GM12878 (cell line): Measurements from ENCODE around the gene CA9. TPM values are rescaled to one million over a fixed set of nuclear protein-coding genes. Genes with fewer than 3 reads are reported as not detected.

Source experiments
- ATAC-seq: fragments of 200-7000 bp; cut with Tn5 transposase; 3 replicates; pipeline ENCODE4 v1.9.1; 2020; ENCODE audit warnings: mild to moderate bottlenecking, moderate library complexity
- BruUV-seq: library from RNA; stranded (reverse); fragments of 400-500 nt; replicated peaks from 2 replicates; lab custom pipeline; 2021; lab: Mats Ljungman, UMichigan
- CTCF ChIA-PET: fragments of 300-600 bp; sonication (Branson Sonifier 250); formaldehyde crosslinking; extraction: SDS; loops from one replicate; lab custom pipeline; 2021; ENCODE audit warnings: inconsistent platforms; lab: Yijun Ruan, JAX
- POLR2A ChIA-PET: fragments of 350-600 bp; formaldehyde crosslinking; extraction: SDS; loops from one replicate; lab custom pipeline; 2021; ENCODE audit warnings: inconsistent platforms; lab: Charles Lee
- RAD21 ChIA-PET: fragments of 300-600 bp; sonication (Branson Sonifier 250); formaldehyde crosslinking; loops from one replicate; lab custom pipeline; 2023; ENCODE audit warnings: antibody characterized with exemption; ENCODE audit not compliant: unreplicated experiment; lab: Charles Lee
- SMC1A ChIA-PET: fragments of 300-600 bp; sonication (Branson Sonifier 250); formaldehyde crosslinking; loops from one replicate; lab custom pipeline; 2023; ENCODE audit not compliant: unreplicated experiment, uncharacterized antibody; lab: Charles Lee
- DNase-seq: peaks from one replicate; pipeline ENCODE4 v3.0.0-alpha.2; 2011; ENCODE audit warnings: low read depth, low spot score
- FAIRE-seq: peaks from 3 replicates; lab custom pipeline; 2011; peaks lifted over from hg19 to GRCh38; lab: Jason Lieb, UNC
- H2AFZ ChIP-seq: 2 replicates; pipeline ENCODE4 v1.6.0; 2011; ENCODE audit warnings: low read depth, low read length, control low read depth; ENCODE audit not compliant: control insufficient read depth
- H3K27ac ChIP-seq: 2 replicates; pipeline ENCODE4 v1.5.1; 2011; ENCODE audit warnings: control low read depth; ENCODE audit not compliant: control insufficient read depth, insufficient read depth
- H3K27me3 ChIP-seq, 2 experiments: replicated peaks in 1 of 2; 2 replicates each; pipeline versions ENCODE4 v1.6.0 to v1.6.1; 2011; ENCODE audit warnings: low read length in 1 of 2; ENCODE audit not compliant: control insufficient read depth in 2 of 2, insufficient read depth in 2 of 2
- H3K36me3 ChIP-seq, 2 experiments: 2 replicates each; pipeline ENCODE4 v1.5.1; 2011; ENCODE audit warnings: low read length in 1 of 2; ENCODE audit not compliant: control insufficient read depth in 2 of 2, insufficient read depth in 2 of 2
- H3K4me1 ChIP-seq: 2 replicates; pipeline ENCODE4 v1.6.1; 2011; ENCODE audit warnings: mild to moderate bottlenecking, low read length, moderate library complexity, mixed read lengths; ENCODE audit not compliant: control insufficient read depth, insufficient read depth
- H3K4me2 ChIP-seq: 2 replicates; pipeline ENCODE4 v1.6.0; 2011; ENCODE audit warnings: control low read depth; ENCODE audit not compliant: control insufficient read depth, insufficient read depth
- H3K4me3 ChIP-seq: fragments of 200-600 bp; sonication (generic); 2 replicates; pipeline ENCODE4 v1.5.1; 2016
- H3K79me2 ChIP-seq: 2 replicates; pipeline ENCODE4 v1.6.0; 2011; ENCODE audit warnings: low read length; ENCODE audit not compliant: control insufficient read depth, insufficient read depth
- H3K9ac ChIP-seq: 2 replicates; pipeline ENCODE4 v1.8.0; 2011; ENCODE audit warnings: low read length, control low read depth, mixed read lengths; ENCODE audit not compliant: control insufficient read depth, insufficient read depth
- H3K9me3 ChIP-seq: replicated peaks from 3 replicates; pipeline ENCODE4 v1.5.1; 2011; ENCODE audit warnings: mild to moderate bottlenecking, low read length; ENCODE audit not compliant: control insufficient read depth, insufficient read depth
- H4K20me1 ChIP-seq: 2 replicates; pipeline ENCODE4 v1.6.0; 2011; ENCODE audit not compliant: control insufficient read depth, insufficient read depth
- ASH2L ChIP-seq: fragments of 300-600, 200-600 bp; sonication (generic); IDR thresholded peaks from 2 replicates; pipeline ENCODE4 v1.6.1; 2017; ENCODE audit warnings: low read depth, mild to moderate bottlenecking, borderline replicate concordance
- E2F4 ChIP-seq: IDR thresholded peaks from 2 replicates; pipeline ENCODE4 v1.6.1; 2012; ENCODE audit warnings: low read depth, low read length, improper control_type of control experiment
- FOXM1 ChIP-seq: IDR thresholded peaks from 2 replicates; pipeline ENCODE4 v1.6.1; 2012; ENCODE audit warnings: low read depth, mild to moderate bottlenecking, inconsistent platforms, low read length, moderate library complexity
- NFXL1 ChIP-seq: fragments of 450-650 bp; IDR thresholded peaks from 2 replicates; pipeline ENCODE4 v1.6.1; 2017; ENCODE audit warnings: antibody characterized with exemption, mild to moderate bottlenecking, borderline replicate concordance
- RUNX3 ChIP-seq: IDR thresholded peaks from 2 replicates; pipeline ENCODE4 v1.6.1; 2012; ENCODE audit warnings: low read length, inconsistent platforms
- SUZ12 ChIP-seq: fragments of 200-600 bp; sonication (generic); IDR thresholded peaks from one replicate; pipeline ENCODE4 v1.6.1; 2018; ENCODE audit warnings: antibody characterized with exemption, mild to moderate bottlenecking; ENCODE audit not compliant: unreplicated experiment
- WGBS: methylation state at CpG from one replicate; pipeline ENCODE4 v1.1.6; 2016; ENCODE audit warnings: low lambda C conversion rate; ENCODE audit not compliant: insufficient replicate concordance, insufficient coverage; ENCODE audit errors: missing lambda C conversion rate; 5-methylcytosine and 5-hydroxymethylcytosine counted together
- in situ Hi-C: fragments of 300-500 bp; cut with MboI; formaldehyde crosslinking; loops from 9 replicates; pipeline ENCODE4 v1.14.3; 2018; ENCODE audit warnings: mixed read lengths
- intact Hi-C: fragments of 100-400 bp; cut with micrococcal nuclease; formaldehyde crosslinking; loops from one replicate; pipeline ENCODE4 v1.14.2; 2022; ENCODE audit not compliant: unreplicated experiment
- polyA plus RNA-seq, 11 experiments: library from polyadenylated mRNA; depleted of rRNA in 4 of 11; unstranded in 6 of 11; stranded (reverse) in 5 of 11; fragments of >200 nt; fragmentation: Nextera tagmentation in 4 of 11; fragmentation: Illumina TruSeq in 1 of 11; extraction: Ambion mirVana in 4 of 11; extraction: Trizol in 1 of 11; gene quantifications; 1 replicate in 1 of 11; 2 replicates in 10 of 11; pipeline versions ENCODE4 v1.2.1 to v1.2.3, GENCODE V29; 2011 to 2016; ENCODE audit warnings: inconsistent platforms in 2 of 11, missing spikeins in 2 of 11, low read depth in 1 of 11
- total RNA-seq, 4 experiments: library from RNA; depleted of rRNA in 3 of 4; stranded (reverse); fragments of >200 nt in 3 of 4; fragmentation: Illumina TruSeq in 1 of 4; extraction: Trizol in 1 of 4; gene quantifications; 2 replicates each; pipeline versions ENCODE4 v1.2.1 to v1.2.3, GENCODE V29; 2013 to 2021

Gene CA9
- total and polyA plus RNA-seq, 10 of the 15 experiments (the other 5 are each of a cell fraction or from before 2014, with no cell fraction given) = 0.53 to 6.6 (median 1.2) TPM

- H3K4me3 ChIP-seq = no peak overlapping the region
Observed at GRCh38 chr9:35711501-35712428, 38.0 kb downstream of the CA9 start.

More at GRCh38 chr9:35711501-35712428, 38.0 kb downstream of the CA9 start:
- peak; percentile 61 for FAIRE-seq
- DNase-seq = no peak
- BruUV-seq = no TSS peak
- intact Hi-C loops = no loop called here
- Histone ChIP-seq H3K4me1 (peaks cover 14% of the 10 kb centered on the region), H3K79me2 (no peaks in the 10 kb centered on the region)
- no peak for TF ChIP-seq NFXL1
- TF ChIP-seq FOXM1 = no peak
- TF ChIP-seq RUNX3 = peak; percentile 31; the same call in 1 of the 2 replicates
- TF ChIP-seq SUZ12 = no peak
- no peak for TF ChIP-seq E2F4
- no peak for TF ChIP-seq ASH2L
- TF ChIP-seq, all 136 proteins: peak for 1
- Histone ChIP-seq H3K9me3 (no peaks in the 10 kb centered on the region), H3K27ac (no peak overlapping the region), H3K4me2 (no peak overlapping the region), H2AFZ (no peak overlapping the region), H3K27me3 (no peaks in the 10 kb centered on the region), H3K9ac (no peak overlapping the region), H3K36me3 (peaks cover 47 to 48% of the 10 kb centered on the region in 2 experiments), H4K20me1 (no peaks in the 10 kb centered on the region)
- peak; percentile 70 for ATAC-seq
- RAD21 ChIA-PET = interaction anchor here (0.6 to 1.4 kb wide), 3 partner anchors 16 to 67 kb away, joined by 3 to 4 read pairs (median 3); no protein-coding TSS in a partner anchor
- in situ Hi-C loops = no loop called here
- CTCF ChIA-PET = interaction anchor here (0.6 to 5.8 kb wide), 11 partner anchors 11 to 76 kb away, joined by 3 to 39 read pairs (median 4); partner anchors contain the start of genes CREB3 and TLN1
- POLR2A ChIA-PET = interaction anchor here (0.6 to 3.5 kb wide), 3 partner anchors 16 to 50 kb away, joined by 3 to 14 read pairs (median 4); no protein-coding TSS in a partner anchor
- 73% methylated on average over 21 of the region's 21 CpGs for WGBS
- SMC1A ChIA-PET = interaction anchor here (0.6 to 2.7 kb wide), 3 partner anchors 16 to 85 kb away, joined by 3 to 10 read pairs (median 7); no protein-coding TSS in a partner anchor
